Activated gamma-delta T cell (primary cell): ENCODE measurements around the gene KHSRP.
A peak's percentile ranks its signal among the peaks of the same experiment; 100 is the strongest.
"Not testable (repeated sequence)": the region's sequence is repeated elsewhere in the genome, so short reads cannot be mapped to it uniquely, and the experiment has no call there.

ENCODE experiments used
- DNase-seq: peaks from one replicate; lab custom pipeline; 2025; lab: John Stamatoyannopoulos, UW

KHSRP gene

DNA sequence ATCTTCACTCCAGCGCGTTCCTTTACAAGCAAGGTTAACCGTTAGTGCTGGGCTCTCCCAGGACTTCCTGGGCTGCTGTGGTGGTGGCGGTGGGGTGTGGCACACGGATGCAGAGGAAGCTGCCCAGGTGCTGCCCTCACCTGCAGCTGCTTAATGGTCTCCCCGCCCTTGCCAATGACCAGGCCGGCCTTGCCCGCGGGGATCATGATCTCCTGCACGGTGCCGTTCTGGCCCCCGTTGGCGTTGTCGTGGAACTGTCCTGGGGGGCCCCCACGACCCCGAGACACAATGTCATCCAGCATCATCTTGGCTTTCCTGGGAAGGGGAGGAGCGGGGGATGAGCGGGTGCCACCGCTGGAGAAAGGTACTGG, 6.1 kb downstream of the KHSRP start:
- no peak for DNase-seq

DNA sequence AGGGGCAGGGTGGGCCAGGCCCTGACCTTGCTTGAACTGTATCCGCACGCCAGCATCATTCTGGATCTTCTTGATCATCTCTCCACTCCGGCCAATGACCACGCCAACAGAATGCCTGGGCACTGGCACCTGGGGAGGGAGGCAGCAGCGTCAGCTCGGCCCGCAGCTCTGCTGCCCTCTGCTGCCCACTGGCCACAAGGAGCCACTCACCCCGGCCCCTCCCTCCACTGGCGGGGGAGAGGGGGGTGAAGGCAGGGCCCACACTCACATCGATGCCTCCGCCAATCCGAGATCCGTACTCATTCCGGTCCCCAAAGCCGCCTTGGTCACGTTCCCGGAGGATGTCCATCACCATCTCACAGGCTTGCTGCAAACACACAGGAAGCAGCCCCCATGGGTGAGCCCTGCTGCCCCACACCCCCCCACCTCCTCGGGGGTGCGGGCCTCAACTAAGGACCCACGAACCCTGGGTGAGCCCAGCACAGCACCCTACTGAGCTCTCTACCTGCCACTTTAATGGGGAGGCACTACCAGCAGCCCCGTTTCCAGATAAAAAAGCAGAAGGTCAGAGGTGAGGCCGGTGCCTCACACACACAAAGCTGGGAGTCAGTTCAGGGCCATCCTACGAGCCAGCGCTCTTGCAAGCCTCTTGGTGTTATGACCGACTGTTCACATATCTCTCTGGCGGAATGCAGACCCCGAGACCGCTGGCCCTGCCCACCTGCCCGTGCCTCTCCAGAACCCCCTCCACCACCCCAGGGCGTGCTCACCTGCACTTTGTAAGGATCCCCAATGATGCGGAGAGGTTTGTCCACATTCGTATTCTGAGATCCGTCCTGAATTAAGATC, 6.7 kb downstream of the KHSRP start:
- DNase-seq: no peak

DNA sequence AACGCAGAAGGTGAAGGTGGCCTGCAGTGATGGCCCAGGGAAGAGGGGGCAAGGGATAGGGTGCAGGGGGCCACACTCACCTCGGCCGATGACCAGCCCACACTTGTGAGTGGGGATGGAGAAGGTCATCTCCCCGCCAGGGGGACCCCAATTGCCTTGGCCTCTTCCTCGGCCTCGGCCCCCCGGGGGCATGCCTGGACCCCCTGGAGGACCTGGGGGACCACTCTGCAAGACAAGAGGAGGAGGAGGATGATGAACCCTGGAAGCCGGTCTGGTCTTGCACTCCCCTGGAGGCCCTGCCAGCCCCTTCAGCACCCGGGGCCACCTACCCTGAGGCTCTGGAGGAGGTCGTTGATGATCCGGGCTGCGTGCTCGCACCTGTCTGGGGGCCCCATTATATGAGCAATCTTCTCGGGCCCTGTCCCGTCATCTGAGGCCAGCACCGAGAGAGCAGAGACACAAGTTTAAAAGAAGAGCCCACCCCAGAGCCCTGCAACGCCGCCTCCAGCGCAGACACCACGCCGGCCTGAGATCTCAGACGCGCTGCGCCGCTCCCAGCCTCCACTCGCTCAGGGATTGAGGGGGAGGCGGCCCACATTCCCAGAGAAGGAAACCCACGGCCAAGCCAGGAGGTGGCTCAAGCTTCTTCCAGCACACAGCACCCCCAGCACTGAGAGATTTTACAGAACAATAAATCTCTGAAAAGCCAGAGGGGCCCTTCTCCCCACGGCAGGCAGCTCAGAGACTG, 7.8 kb downstream of the KHSRP start:
- no peak for DNase-seq

DNA sequence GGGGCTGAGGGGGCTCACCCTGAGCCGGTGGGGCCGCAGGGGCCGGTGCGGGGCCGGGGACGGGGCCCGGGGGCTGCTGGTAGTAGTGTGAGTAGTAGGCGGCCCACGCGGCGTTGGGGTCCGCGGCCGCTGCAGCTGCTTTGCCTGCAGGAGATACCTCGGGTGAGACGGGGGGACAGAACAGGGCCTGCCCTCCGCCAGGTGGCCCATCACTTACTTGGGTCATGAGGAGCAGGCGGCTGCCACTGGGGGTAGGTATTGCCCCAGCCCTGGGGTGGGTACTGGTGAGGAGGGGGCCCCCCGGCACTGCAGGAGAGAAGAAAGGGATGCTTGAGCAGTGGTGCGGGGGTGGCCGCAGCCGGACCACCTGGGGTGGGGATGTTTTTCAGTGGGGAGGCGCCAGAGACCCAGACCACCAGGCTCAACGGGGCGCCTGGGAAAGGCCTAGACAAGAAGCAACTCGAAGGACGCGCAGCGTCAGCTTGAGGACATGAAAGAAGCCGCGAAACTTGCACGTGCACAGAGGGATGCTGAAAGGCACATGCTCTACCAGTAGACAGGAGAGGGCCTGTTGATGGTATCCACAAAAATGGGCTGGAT, 8.9 kb downstream of the KHSRP start:
- no peak for DNase-seq

DNA sequence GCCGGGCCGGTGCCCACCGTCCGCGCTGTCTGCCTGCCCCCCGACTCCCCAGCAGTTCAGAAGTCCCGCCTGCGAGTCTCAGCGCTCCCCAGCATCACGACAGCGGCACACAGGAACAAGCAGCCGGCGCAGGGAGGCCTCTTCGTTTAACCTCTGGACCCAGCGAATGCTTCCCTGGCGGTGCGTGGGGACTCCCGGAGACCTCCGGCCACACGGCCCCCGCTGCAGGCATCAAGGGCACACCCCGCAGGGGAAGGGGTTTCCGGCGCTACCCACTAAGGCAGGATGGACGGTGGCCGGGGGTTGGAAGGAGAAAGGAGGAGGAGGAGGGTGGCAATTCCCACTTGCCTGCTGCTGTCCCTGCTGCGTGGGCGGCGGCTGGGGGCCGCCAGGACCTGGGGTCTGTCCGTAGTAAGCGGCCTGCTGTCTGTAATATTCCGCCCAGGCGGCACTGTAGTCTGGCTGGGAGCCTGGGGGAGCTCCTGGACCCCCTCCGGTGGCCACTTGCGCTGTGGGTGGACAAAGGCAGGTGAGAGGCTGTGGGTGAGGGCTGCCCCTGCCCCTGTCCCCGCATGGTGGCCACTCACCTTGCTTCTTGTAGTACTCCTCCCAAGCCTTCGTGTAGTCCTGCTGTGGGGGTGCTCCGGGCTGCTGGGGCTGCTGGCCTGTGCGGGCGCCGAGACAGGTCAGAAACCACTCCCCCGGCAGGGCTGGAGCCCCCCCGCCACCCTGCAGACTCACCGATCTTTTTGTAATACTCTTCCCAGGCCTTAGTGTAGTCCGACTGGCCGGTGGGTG, 9.6 kb downstream of the KHSRP start:
- no peak for DNase-seq

DNA sequence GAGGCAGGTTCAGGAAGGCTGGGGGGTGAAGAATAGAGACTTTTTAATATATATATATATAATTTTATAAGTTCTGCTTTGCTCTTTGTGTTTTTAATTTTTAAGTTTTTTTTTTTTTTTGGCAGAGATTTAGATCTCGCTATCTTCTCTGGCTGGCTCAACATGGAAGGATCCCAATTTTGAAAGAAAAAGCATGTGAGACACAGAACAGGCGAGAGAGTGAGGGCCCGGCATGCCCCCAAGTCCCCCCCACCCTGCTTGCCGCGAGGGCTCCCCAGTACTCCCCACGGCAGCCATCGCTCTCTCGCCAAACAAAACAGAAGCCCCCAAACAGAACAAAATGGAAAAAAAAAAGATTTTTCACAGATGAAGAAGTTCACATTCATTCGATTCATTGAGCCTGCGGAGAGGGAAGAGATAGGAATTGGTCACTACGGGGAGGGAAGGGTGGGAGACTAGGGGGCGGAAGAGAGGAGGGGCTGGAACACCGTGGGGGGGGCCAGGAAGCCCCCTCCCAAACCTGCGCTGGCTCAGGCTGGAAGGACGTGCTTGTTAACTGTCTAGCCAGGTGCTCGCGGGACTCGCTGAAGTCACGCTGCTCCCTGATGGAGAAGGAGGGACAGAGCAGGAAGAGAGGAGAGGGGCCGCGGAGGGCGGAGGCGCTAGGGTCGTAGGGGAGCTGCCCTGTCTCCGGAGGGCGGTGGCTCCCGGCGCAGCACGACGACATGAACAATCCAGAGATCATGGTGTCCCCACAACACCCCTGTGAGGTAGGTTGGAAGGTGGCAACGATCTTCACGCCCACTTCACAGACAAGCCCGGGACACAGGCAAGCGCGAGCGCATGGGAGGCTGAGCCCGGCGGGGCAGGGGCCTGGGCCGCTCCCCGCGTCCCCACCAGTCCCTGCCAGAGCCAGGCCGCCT, 10.6 kb downstream of the KHSRP start:
- no peak for DNase-seq

DNA sequence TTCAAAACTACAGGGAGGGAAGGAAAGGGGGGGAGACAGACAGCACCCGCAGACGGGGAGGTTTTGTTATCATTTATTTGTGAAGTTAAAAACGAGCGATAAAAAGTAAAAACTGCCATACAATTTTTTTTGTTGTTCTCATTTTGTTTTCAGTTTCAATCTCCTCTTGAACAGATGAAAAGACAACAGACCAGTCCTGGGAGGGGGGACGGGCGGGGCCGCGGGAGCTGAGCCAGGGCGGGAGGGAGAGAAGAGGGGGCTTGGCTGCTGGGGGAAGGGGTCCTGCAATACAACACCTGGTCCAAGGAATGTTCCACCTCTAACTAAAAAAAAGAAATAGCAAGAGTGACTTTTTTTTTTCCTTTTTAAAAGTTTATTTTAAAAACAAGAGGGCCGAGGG, 11.3 kb downstream of the KHSRP start:
- no peak for DNase-seq

DNA sequence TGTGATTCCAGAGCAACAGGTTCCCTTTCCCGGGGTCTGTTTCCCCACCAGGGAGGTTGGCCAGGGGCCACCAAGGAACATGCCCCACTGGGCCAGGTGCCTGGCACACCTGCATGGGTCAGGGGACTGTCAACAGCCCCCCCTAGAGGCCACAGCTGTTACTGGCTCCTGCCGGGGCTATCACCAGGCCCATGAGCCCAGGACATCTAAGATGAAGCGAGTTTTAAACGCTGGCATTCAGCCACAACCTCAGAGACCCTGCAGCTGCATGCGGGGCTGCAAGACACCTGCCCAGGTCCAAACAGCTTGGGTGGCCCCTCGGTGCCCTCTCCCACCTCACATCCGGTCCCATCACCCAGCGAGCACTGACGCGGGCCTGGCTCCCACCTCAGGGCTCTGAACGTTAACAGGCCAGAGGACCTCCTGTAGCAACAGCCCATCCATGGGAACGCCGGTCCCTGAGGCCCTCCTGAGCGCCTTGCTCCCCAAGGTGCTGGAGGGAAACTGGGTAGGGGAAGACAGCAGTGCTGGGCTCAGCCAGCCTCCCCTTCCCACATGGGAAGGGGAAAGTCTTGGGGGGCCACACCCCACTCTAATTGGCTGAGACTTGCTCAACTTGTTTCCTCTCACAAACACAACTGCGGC, 12.0 kb downstream of the KHSRP start:
- no peak for DNase-seq

DNA sequence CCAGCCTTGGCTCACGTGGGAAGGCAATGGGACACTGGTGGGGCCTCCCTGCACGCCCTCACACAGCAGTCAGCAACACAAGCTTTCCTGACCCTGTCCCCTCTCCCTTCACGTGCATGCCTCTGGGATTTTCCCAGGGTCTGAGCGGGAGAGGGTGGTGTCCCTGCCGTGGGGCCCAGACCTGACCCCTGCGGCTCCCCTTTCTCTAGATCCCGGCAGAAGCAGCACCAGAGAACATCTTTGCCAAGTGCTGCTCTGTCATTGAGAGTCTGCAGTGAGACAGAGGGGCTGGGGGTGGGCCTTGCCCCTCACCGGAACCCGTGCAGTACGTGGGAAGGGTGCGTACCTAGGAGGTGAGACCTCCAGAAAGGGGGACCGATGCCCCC, 12.6 kb downstream of the KHSRP start:
- no peak for DNase-seq

DNA sequence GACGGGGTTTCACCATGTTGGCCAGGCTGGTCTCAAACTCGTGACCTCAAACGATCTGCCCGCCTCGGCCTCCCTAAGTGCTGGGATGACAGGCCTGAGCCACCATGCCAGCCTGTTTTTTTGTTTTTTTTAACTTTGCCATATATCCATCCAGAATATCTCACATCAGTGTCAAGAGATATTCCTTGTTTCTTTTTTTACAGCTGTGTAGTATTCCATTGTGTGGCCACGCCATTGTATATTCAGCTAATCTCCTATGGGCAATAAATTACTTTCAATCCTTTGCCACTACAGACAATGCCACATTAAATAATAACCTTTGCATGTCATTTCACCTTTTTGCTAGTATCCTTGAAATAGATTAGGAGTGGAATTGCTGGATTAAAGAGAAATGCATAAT, 15.3 kb downstream of the KHSRP start:
- DNase-seq: no peak

DNA sequence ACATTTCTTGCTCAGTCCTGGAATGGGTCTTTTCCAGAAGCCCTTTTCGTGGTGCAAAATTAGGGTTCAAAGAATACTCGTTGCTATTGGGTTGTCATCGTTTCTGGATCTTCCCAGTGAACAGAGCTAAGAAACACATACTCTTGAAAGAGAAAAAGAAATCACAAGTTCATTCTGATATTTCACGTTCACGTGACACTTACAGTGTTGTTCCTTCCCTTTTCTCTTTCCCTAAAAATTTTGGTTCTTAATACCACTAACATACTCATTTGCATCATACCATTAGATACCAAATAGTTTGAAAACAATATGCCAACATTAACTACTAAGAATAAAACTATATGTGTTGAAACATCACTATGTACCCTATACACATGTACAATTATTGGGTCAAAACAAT, 18.2 kb downstream of the KHSRP start:
- DNase-seq: no peak

DNA sequence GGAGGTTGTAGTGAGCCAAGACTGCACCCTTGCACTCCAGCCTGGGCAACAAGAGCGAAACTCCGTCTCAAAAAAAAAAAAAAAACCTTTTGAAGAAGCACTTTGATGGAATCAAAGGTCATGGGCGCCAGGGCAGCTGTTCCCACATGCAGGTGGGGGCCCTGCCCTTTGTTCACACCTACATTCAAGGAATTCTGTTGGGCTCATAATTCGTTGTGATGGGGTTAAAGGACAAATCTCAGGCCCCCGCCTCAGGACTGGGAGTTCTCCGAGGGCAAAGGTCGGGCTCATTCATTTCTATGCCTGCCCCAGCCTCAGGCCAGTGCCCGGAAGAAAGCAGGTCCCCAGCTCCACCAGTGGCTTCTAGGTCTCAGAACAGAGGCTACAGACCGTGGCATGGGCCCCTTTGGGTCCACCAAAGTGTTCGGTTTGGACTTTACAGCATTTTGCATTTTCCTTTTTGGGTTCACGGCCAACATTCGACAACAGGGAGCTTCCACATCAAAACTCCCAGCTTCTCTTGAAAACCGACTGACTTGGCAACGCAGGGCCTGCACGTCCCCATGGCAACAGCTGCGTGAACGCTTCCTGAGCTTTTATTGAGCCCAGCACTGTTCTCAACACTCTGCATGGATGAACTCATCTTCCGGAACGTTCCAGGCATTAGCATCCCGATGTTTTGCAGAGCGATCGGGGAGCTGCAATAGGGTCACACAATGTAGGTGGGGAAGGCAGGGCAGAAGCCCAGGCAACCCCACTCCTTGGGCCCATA, 21.6 kb downstream of the KHSRP start:
- no peak for DNase-seq

DNA sequence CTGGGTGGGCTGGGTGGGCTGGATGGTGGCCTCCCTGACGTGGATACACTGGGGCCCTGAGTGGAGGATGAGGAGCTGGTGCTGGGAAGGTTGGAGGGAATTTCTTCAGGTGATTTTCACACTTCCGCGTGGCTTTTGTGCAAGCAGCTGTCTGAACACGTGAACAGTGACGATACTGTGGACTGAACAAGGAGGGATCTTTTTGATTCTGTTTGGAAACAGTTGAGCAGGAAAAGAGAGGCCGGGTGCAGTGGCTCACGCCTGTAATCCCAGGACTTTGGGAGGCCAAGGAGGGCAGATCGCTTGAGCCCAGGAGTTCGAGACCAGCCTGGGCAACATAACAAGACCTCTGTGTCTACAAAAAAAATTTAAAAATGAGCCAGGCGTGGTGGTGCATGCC, 22.6 kb downstream of the KHSRP start:
- DNase-seq: no peak

DNA sequence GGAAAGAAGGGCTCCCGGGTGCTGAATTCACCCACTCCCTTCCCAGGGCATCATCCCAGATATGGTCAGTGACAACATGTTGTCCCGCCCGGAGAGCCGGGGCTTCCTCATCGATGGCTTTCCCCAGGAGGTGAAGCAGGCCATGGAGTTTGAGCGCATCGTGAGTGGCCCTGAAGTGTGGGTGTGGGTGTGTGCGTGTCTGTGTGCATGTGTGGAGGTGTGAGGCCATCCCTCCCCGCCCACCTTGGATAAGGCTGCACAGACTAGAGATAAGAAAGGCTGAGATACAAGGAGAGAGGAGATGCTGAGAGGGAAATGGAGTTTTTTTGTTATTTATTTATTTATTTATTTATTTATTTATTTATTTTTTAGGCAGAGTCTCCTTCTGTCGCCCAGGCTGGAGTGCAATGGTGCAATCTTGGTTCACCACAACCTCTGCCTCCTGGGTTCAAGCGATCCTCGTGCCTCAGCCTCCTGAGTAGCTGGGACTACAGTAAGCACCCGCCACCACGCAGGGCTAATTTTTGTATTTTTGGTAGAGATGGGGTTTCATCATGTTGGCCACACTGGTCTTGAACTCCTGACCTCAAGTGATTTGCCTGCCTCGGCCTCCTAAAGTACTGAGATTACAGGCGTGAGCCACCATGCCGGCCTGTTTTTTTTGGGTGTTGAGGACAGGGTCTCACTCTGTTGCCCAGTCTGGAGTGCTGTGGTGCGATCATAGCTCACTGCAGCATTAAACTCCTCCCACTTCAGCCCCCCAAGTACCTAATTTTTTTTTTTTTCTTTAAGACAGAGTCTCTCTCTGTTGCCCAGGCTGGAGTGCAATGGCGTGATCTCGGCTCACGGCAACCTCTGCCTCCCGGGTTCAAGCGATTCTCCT, 24.3 kb downstream of the KHSRP start:
- DNase-seq: not testable (repeated sequence)

DNA sequence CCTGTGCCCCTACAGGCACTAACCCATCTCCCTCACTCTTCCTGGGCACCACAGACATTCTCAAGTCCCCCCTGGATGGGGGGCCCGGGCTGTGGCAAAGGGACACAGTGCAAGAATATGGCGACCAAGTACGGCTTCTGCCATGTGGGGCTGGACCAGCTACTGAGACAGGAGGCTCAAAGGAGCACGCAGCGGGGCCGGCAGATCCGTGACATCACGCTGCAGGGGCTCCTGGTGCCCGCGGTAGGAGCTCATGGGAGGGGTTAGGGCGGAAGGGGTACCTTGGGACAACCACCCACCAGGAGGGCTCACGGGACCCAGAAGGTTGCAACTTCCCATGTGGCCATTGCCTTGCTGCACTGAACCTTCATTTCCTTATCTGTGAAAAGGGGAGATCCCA, 28.3 kb downstream of the KHSRP start:
- DNase-seq: no peak

DNA sequence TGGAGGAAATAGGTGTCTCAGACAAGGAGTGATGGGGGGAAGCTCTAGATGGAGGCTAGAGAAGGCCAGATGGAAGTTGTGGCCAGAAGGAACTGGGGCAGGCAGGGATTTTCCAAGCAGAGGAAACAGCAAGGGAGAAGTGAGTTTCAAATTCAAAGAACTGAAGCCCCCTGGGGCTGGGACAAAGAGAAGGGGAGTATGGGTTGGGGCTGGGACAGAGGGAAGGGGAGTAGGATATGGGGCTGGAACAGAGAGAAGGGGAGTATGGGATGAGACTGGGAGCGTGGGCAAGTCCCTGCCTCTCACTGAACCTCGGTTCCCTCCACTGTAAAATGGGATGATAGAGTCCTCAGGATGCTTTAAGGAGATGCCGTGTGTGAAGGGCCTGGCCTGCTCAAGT, 29.8 kb downstream of the KHSRP start:
- DNase-seq: no peak

DNA sequence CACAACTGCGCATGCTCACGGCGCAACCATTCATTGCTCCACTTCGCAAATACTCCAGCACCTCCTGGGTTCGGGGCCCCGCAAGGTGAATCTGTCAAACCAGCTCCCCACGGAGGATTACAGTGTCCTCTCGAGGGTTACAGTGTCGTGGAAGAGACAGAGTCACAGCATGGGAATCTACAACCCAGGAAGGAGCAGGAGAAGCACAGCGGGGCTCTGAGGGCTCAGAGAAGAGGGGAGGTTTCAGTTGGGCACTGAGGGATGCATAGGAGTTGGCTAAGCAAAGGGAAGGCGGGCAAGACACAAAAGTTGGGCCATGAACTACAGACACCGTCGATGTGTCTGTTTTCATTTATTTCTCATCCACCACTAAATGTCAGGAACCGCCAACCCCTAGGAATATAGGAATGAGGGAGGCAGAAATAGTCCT, 30.6 kb downstream of the KHSRP start:
- no peak for DNase-seq

DNA sequence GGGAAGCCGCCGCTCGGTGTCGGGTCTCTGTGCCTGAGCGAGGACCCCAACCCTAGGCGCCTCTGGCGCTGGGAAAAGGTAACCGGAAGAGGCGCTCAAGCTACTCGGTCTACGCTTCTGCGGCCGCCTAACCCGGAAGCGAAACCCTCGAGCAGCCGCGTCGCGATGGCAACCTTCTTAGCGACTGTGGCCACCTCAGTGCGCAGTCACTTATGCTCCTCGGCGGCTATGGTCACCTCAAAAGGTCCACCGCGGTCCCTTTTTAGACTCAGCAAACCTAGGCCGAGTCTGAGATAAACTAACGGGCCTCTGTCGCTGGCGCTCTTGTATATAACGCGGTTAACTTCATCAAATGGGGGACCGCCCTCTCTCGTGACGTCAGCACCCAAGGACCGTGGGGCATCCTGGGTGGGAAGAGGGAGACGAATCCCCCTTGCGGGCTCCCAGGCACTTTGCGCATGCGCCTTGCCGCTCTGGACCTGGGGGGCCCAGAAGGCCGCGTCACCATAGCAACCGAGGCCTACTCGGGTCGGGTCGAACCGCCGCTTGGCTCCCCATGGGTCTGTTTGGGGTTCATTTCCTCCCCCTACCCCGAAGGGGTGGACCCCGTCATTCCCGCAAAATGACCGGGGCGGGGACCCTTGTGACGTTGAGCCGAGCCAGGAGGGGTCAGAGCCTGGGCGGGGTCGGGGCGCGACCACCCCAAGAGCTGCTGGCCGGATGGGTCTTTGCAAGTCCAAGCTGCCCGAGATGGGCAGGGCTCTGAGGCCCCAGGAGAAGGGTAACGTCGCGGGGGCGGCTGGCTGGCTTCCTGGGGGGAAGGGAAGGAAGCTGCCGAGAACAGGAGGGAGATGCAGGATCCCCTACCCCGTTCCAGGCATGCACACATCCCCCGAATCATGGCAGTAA, 31.3 kb downstream of the KHSRP start, which contains the start of gene GTF2F1:
Gene GTF2F1 (minus strand): TSS at position 91 of the 909 bp plus-strand sequence. CDS start 169 bp downstream, outside the sequence.
- DNase-seq: peak; percentile 78
